GM12878 (cell line): ENCODE data around the gene TCF23. TPM values are rescaled to one million over a fixed set of nuclear protein-coding genes. Genes with fewer than 3 reads are reported as not detected.

Experiments
- ATAC-seq: fragments of 200-7000 bp; cut with Tn5 transposase; 3 replicates; pipeline ENCODE4 v1.9.1; 2020; ENCODE audit warnings: mild to moderate bottlenecking, moderate library complexity
- BruUV-seq: library from RNA; stranded (reverse); fragments of 400-500 nt; replicated peaks from 2 replicates; lab custom pipeline; 2021; lab: Mats Ljungman, UMichigan
- CTCF ChIA-PET: fragments of 300-600 bp; sonication (Branson Sonifier 250); formaldehyde crosslinking; extraction: SDS; loops from one replicate; lab custom pipeline; 2021; ENCODE audit warnings: inconsistent platforms; lab: Yijun Ruan, JAX
- POLR2A ChIA-PET: fragments of 350-600 bp; formaldehyde crosslinking; extraction: SDS; loops from one replicate; lab custom pipeline; 2021; ENCODE audit warnings: inconsistent platforms; lab: Charles Lee
- RAD21 ChIA-PET: fragments of 300-600 bp; sonication (Branson Sonifier 250); formaldehyde crosslinking; loops from one replicate; lab custom pipeline; 2023; ENCODE audit warnings: antibody characterized with exemption; ENCODE audit not compliant: unreplicated experiment; lab: Charles Lee
- SMC1A ChIA-PET: fragments of 300-600 bp; sonication (Branson Sonifier 250); formaldehyde crosslinking; loops from one replicate; lab custom pipeline; 2023; ENCODE audit not compliant: unreplicated experiment, uncharacterized antibody; lab: Charles Lee
- DNase-seq: peaks from one replicate; pipeline ENCODE4 v3.0.0-alpha.2; 2011; ENCODE audit warnings: low read depth, low spot score
- FAIRE-seq: peaks from 3 replicates; lab custom pipeline; 2011; peaks lifted over from hg19 to GRCh38; lab: Jason Lieb, UNC
- H2AFZ ChIP-seq: 2 replicates; pipeline ENCODE4 v1.6.0; 2011; ENCODE audit warnings: low read depth, low read length, control low read depth; ENCODE audit not compliant: control insufficient read depth
- H3K27ac ChIP-seq: 2 replicates; pipeline ENCODE4 v1.5.1; 2011; ENCODE audit warnings: control low read depth; ENCODE audit not compliant: control insufficient read depth, insufficient read depth
- H3K27me3 ChIP-seq, 2 experiments: replicated peaks in 1 of 2; 2 replicates each; pipeline versions ENCODE4 v1.6.0 to v1.6.1; 2011; ENCODE audit warnings: low read length in 1 of 2; ENCODE audit not compliant: control insufficient read depth in 2 of 2, insufficient read depth in 2 of 2
- H3K36me3 ChIP-seq, 2 experiments: 2 replicates each; pipeline ENCODE4 v1.5.1; 2011; ENCODE audit warnings: low read length in 1 of 2; ENCODE audit not compliant: control insufficient read depth in 2 of 2, insufficient read depth in 2 of 2
- H3K4me1 ChIP-seq: 2 replicates; pipeline ENCODE4 v1.6.1; 2011; ENCODE audit warnings: mild to moderate bottlenecking, low read length, moderate library complexity, mixed read lengths; ENCODE audit not compliant: control insufficient read depth, insufficient read depth
- H3K4me2 ChIP-seq: 2 replicates; pipeline ENCODE4 v1.6.0; 2011; ENCODE audit warnings: control low read depth; ENCODE audit not compliant: control insufficient read depth, insufficient read depth
- H3K4me3 ChIP-seq: fragments of 200-600 bp; sonication (generic); 2 replicates; pipeline ENCODE4 v1.5.1; 2016
- H3K79me2 ChIP-seq: 2 replicates; pipeline ENCODE4 v1.6.0; 2011; ENCODE audit warnings: low read length; ENCODE audit not compliant: control insufficient read depth, insufficient read depth
- H3K9ac ChIP-seq: 2 replicates; pipeline ENCODE4 v1.8.0; 2011; ENCODE audit warnings: low read length, control low read depth, mixed read lengths; ENCODE audit not compliant: control insufficient read depth, insufficient read depth
- H3K9me3 ChIP-seq: replicated peaks from 3 replicates; pipeline ENCODE4 v1.5.1; 2011; ENCODE audit warnings: mild to moderate bottlenecking, low read length; ENCODE audit not compliant: control insufficient read depth, insufficient read depth
- H4K20me1 ChIP-seq: 2 replicates; pipeline ENCODE4 v1.6.0; 2011; ENCODE audit not compliant: control insufficient read depth, insufficient read depth
- CBX5 ChIP-seq: sonication (generic); IDR thresholded peaks from 2 replicates; pipeline ENCODE4 v1.6.1; 2016; ENCODE audit warnings: low read depth, moderate library complexity, mild to moderate bottlenecking, inconsistent platforms
- MEF2A ChIP-seq: IDR thresholded peaks from 2 replicates; pipeline ENCODE4 v1.6.1; 2011; ENCODE audit warnings: low read depth, mild to moderate bottlenecking, low read length, moderate library complexity; ENCODE audit not compliant: insufficient read depth
- NFYB ChIP-seq: IDR thresholded peaks from 2 replicates; pipeline ENCODE4 v1.6.1; 2011; ENCODE audit warnings: low read depth, mild to moderate bottlenecking, low read length, improper control_type of control experiment, moderate library complexity; ENCODE audit not compliant: insufficient read depth
- RAD51 ChIP-seq: fragments of 450-650 bp; IDR thresholded peaks from 2 replicates; pipeline ENCODE4 v1.6.1; 2016; ENCODE audit warnings: moderate library complexity, mild to moderate bottlenecking, inconsistent platforms
- RFX5 ChIP-seq: IDR thresholded peaks from 2 replicates; pipeline ENCODE4 v1.6.1; 2011; ENCODE audit warnings: low read depth, low read length, improper control_type of control experiment
- SMC3 ChIP-seq: IDR thresholded peaks from 2 replicates; pipeline ENCODE4 v1.6.1; 2011; ENCODE audit warnings: low read length, improper control_type of control experiment, borderline replicate concordance
- WGBS: methylation state at CpG from one replicate; pipeline ENCODE4 v1.1.6; 2016; ENCODE audit warnings: low lambda C conversion rate; ENCODE audit not compliant: insufficient replicate concordance, insufficient coverage; ENCODE audit errors: missing lambda C conversion rate; 5-methylcytosine and 5-hydroxymethylcytosine counted together
- in situ Hi-C: fragments of 300-500 bp; cut with MboI; formaldehyde crosslinking; loops from 9 replicates; pipeline ENCODE4 v1.14.3; 2018; ENCODE audit warnings: mixed read lengths
- intact Hi-C: fragments of 100-400 bp; cut with micrococcal nuclease; formaldehyde crosslinking; loops from one replicate; pipeline ENCODE4 v1.14.2; 2022; ENCODE audit not compliant: unreplicated experiment
- polyA plus RNA-seq, 11 experiments: library from polyadenylated mRNA; depleted of rRNA in 4 of 11; unstranded in 6 of 11; stranded (reverse) in 5 of 11; fragments of >200 nt; fragmentation: Nextera tagmentation in 4 of 11; fragmentation: Illumina TruSeq in 1 of 11; extraction: Ambion mirVana in 4 of 11; extraction: Trizol in 1 of 11; gene quantifications; 1 replicate in 1 of 11; 2 replicates in 10 of 11; pipeline versions ENCODE4 v1.2.1 to v1.2.3, GENCODE V29; 2011 to 2016; ENCODE audit warnings: inconsistent platforms in 2 of 11, missing spikeins in 2 of 11, low read depth in 1 of 11
- total RNA-seq, 4 experiments: library from RNA; depleted of rRNA in 3 of 4; stranded (reverse); fragments of >200 nt in 3 of 4; fragmentation: Illumina TruSeq in 1 of 4; extraction: Trizol in 1 of 4; gene quantifications; 2 replicates each; pipeline versions ENCODE4 v1.2.1 to v1.2.3, GENCODE V29; 2013 to 2021
- TF ChIP-seq, protein P1 (sequence below): fragments of 150-350 bp; IDR thresholded peaks from 2 replicates; pipeline ENCODE4 v1.6.1; 2016; ENCODE audit warnings: low read depth, low read length
- TF ChIP-seq, protein P2 (sequence below): fragments of 450-650 bp; IDR thresholded peaks from 2 replicates; pipeline ENCODE4 v1.6.1; 2017; ENCODE audit warnings: borderline replicate concordance
- TF ChIP-seq, protein P3 (sequence below): fragments of 450-650 bp; IDR thresholded peaks from 2 replicates; pipeline ENCODE4 v1.6.1; 2017; ENCODE audit warnings: antibody characterized with exemption, mild to moderate bottlenecking, moderate library complexity
- TF ChIP-seq, protein P4 (sequence below): fragments of 450-650 bp; formaldehyde crosslinking; IDR thresholded peaks from 2 replicates; pipeline ENCODE4 v1.4.0; 2022; ENCODE audit warnings: mild to moderate bottlenecking, moderate library complexity
- TF ChIP-seq, protein P5 (sequence below): fragments of 450-650 bp; IDR thresholded peaks from 2 replicates; pipeline ENCODE4 v1.6.1; 2016; ENCODE audit warnings: mild to moderate bottlenecking

The TCF23 gene
- total and polyA plus RNA-seq, 10 of the 15 experiments (the other 5 are each of a cell fraction or from before 2014, with no cell fraction given) = not detected

DNA sequence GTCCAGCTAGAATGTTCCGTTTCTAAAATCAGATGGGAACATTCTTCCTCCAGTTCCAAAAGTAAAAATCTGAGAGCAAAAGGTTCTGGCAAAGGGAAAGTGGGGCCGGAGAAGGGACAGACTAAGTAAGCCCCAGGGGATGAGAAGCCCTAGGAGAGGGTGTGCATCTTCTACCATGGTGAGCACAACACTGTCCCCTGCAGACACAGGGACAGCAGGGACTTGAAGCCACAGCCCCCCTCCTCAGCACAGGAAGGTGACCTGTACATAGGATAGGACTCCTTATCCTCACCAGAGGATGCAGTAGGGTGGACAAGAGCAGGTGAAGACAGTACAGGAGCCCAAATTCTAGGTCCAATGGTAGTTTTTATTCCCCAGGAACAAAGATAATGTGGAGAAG, 50.4 kb downstream of the TCF23 start:
- H4K20me1 ChIP-seq = no peaks in the 10 kb centered on the region
- POLR2A ChIA-PET = no interaction called here
- 72% methylated on average over 2 of the region's 2 CpGs for WGBS
- H3K27ac ChIP-seq = no peak overlapping the region
- H3K27me3 ChIP-seq = no peaks in the 10 kb centered on the region
- H3K4me3 ChIP-seq = no peak overlapping the region
- H2AFZ ChIP-seq = no peak overlapping the region
- ATAC-seq = no peak
- H3K4me2 ChIP-seq = no peak overlapping the region
- RAD21 ChIA-PET = no interaction called here
- SMC1A ChIA-PET = no interaction called here
- in situ Hi-C loops = loop anchor here (5.0 kb wide), 1 partner anchor 232 kb away; no protein-coding TSS in a partner anchor
- no peak overlapping the region for H3K9ac ChIP-seq
- no peaks in the 10 kb centered on the region for H3K4me1 ChIP-seq
- DNase-seq = no peak
- no TSS peak for BruUV-seq
- no peaks in the 10 kb centered on the region for H3K79me2 ChIP-seq
- intact Hi-C loops = no loop called here
- no peak for FAIRE-seq
- H3K36me3 ChIP-seq = peaks cover 13 to 15% of the 10 kb centered on the region in 2 experiments
- CTCF ChIA-PET = interaction anchor here (0.9 kb wide), 1 partner anchor 30 kb away, joined by 3 read pairs; no protein-coding TSS in a partner anchor
- no peaks in the 10 kb centered on the region for H3K9me3 ChIP-seq
- TF ChIP-seq NFYB = no peak
- TF ChIP-seq, protein P1, sequence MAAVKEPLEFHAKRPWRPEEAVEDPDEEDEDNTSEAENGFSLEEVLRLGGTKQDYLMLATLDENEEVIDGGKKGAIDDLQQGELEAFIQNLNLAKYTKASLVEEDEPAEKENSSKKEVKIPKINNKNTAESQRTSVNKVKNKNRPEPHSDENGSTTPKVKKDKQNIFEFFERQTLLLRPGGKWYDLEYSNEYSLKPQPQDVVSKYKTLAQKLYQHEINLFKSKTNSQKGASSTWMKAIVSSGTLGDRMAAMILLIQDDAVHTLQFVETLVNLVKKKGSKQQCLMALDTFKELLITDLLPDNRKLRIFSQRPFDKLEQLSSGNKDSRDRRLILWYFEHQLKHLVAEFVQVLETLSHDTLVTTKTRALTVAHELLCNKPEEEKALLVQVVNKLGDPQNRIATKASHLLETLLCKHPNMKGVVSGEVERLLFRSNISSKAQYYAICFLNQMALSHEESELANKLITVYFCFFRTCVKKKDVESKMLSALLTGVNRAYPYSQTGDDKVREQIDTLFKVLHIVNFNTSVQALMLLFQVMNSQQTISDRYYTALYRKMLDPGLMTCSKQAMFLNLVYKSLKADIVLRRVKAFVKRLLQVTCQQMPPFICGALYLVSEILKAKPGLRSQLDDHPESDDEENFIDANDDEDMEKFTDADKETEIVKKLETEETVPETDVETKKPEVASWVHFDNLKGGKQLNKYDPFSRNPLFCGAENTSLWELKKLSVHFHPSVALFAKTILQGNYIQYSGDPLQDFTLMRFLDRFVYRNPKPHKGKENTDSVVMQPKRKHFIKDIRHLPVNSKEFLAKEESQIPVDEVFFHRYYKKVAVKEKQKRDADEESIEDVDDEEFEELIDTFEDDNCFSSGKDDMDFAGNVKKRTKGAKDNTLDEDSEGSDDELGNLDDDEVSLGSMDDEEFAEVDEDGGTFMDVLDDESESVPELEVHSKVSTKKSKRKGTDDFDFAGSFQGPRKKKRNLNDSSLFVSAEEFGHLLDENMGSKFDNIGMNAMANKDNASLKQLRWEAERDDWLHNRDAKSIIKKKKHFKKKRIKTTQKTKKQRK = no peak
- no peak for TF ChIP-seq CBX5
- TF ChIP-seq, protein P2, sequence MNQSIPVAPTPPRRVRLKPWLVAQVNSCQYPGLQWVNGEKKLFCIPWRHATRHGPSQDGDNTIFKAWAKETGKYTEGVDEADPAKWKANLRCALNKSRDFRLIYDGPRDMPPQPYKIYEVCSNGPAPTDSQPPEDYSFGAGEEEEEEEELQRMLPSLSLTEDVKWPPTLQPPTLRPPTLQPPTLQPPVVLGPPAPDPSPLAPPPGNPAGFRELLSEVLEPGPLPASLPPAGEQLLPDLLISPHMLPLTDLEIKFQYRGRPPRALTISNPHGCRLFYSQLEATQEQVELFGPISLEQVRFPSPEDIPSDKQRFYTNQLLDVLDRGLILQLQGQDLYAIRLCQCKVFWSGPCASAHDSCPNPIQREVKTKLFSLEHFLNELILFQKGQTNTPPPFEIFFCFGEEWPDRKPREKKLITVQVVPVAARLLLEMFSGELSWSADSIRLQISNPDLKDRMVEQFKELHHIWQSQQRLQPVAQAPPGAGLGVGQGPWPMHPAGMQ = no peak
- TF ChIP-seq RFX5 = no peak
- TF ChIP-seq MEF2A = no peak
- TF ChIP-seq, protein P3, sequence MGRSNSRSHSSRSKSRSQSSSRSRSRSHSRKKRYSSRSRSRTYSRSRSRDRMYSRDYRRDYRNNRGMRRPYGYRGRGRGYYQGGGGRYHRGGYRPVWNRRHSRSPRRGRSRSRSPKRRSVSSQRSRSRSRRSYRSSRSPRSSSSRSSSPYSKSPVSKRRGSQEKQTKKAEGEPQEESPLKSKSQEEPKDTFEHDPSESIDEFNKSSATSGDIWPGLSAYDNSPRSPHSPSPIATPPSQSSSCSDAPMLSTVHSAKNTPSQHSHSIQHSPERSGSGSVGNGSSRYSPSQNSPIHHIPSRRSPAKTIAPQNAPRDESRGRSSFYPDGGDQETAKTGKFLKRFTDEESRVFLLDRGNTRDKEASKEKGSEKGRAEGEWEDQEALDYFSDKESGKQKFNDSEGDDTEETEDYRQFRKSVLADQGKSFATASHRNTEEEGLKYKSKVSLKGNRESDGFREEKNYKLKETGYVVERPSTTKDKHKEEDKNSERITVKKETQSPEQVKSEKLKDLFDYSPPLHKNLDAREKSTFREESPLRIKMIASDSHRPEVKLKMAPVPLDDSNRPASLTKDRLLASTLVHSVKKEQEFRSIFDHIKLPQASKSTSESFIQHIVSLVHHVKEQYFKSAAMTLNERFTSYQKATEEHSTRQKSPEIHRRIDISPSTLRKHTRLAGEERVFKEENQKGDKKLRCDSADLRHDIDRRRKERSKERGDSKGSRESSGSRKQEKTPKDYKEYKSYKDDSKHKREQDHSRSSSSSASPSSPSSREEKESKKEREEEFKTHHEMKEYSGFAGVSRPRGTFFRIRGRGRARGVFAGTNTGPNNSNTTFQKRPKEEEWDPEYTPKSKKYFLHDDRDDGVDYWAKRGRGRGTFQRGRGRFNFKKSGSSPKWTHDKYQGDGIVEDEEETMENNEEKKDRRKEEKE = no peak
- no peak for TF ChIP-seq SMC3
- TF ChIP-seq, protein P4, sequence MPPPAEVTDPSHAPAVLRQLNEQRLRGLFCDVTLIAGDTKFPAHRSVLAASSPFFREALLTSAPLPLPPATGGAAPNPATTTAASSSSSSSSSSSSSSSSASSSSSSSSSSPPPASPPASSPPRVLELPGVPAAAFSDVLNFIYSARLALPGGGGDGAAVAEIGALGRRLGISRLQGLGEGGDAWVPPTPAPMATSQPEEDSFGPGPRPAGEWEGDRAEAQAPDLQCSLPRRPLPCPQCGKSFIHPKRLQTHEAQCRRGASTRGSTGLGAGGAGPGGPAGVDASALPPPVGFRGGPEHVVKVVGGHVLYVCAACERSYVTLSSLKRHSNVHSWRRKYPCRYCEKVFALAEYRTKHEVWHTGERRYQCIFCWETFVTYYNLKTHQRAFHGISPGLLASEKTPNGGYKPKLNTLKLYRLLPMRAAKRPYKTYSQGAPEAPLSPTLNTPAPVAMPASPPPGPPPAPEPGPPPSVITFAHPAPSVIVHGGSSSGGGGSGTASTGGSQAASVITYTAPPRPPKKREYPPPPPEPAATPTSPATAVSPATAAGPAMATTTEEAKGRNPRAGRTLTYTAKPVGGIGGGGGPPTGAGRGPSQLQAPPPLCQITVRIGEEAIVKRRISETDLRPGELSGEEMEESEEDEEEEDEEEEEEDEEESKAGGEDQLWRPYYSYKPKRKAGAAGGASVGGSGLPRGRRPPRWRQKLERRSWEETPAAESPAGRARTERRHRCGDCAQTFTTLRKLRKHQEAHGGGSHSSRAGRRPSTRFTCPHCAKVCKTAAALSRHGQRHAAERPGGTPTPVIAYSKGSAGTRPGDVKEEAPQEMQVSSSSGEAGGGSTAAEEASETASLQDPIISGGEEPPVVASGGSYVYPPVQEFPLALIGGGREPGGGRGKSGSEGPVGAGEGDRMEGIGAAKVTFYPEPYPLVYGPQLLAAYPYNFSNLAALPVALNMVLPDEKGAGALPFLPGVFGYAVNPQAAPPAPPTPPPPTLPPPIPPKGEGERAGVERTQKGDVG (CRISPR knock-in tag) = no peak
- TF ChIP-seq, protein P5, sequence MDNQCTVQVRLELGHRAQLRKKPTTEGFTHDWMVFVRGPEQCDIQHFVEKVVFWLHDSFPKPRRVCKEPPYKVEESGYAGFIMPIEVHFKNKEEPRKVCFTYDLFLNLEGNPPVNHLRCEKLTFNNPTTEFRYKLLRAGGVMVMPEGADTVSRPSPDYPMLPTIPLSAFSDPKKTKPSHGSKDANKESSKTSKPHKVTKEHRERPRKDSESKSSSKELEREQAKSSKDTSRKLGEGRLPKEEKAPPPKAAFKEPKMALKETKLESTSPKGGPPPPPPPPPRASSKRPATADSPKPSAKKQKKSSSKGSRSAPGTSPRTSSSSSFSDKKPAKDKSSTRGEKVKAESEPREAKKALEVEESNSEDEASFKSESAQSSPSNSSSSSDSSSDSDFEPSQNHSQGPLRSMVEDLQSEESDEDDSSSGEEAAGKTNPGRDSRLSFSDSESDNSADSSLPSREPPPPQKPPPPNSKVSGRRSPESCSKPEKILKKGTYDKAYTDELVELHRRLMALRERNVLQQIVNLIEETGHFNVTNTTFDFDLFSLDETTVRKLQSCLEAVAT = no peak
- no peak for TF ChIP-seq RAD51
